ENCODE measurements around the gene ARCN1.

Gene ARCN1

GRCh38 chr11:118621071-118621783, 49.0 kb downstream of the ARCN1 start:
- peak; percentile 82 for DNase-seq

- DNase-seq = peak; percentile 42
These were observed 49.7 kb downstream of the ARCN1 start for GRCh38 chr11:118621784-118622375.

GRCh38 chr11:118622376-118623268, 50.4 kb downstream of the ARCN1 start:
- DNase-seq = peak; percentile 44

- peak; percentile 39 for DNase-seq
These were observed 51.1 kb downstream of the ARCN1 start for GRCh38 chr11:118623269-118623655.

- no peak for DNase-seq
These were observed 53.0 kb downstream of the ARCN1 start for GRCh38 chr11:118625036-118625690.

- no peak for DNase-seq
These were observed 53.8 kb downstream of the ARCN1 start for GRCh38 chr11:118625976-118626375.

GRCh38 chr11:118627566-118627965, 55.4 kb downstream of the ARCN1 start:
- no peak for DNase-seq

GRCh38 chr11:118628031-118628430, 55.8 kb downstream of the ARCN1 start:
- no peak for DNase-seq

- no peak for DNase-seq
These were observed 56.2 kb downstream of the ARCN1 start for GRCh38 chr11:118628432-118628831.

GRCh38 chr11:118628861-118629549, 56.8 kb downstream of the ARCN1 start:
- no peak for DNase-seq

- DNase-seq = no peak
These were observed 57.8 kb downstream of the ARCN1 start for GRCh38 chr11:118629761-118630661.

GRCh38 chr11:118631142-118631909, 59.1 kb downstream of the ARCN1 start:
- no peak for DNase-seq

- no peak for DNase-seq
These were observed 60.5 kb downstream of the ARCN1 start for GRCh38 chr11:118632577-118633318.

GRCh38 chr11:118633319-118633690, 61.1 kb downstream of the ARCN1 start:
- DNase-seq = no peak

GRCh38 chr11:118633979-118634378, 61.8 kb downstream of the ARCN1 start:
- no peak for DNase-seq

GRCh38 chr11:118634431-118635236, 62.4 kb downstream of the ARCN1 start:
- DNase-seq = peak; percentile 68

GRCh38 chr11:118635237-118635591, 63.0 kb downstream of the ARCN1 start:
- DNase-seq = peak; percentile 67

GRCh38 chr11:118635642-118636041, 63.4 kb downstream of the ARCN1 start:
- no peak for DNase-seq

Measured in right kidney (tissue), 1 donor.